Measurements from ENCODE around the gene YARS1. TPM values are rescaled to one million over a fixed set of nuclear protein-coding genes. Genes with fewer than 3 reads are reported as not detected.
A peak's percentile ranks its signal among the peaks of the same experiment; 100 is the strongest.

Gene YARS1
- total RNA-seq, 1 experiment from 2014 or later = 194 TPM

DNA sequence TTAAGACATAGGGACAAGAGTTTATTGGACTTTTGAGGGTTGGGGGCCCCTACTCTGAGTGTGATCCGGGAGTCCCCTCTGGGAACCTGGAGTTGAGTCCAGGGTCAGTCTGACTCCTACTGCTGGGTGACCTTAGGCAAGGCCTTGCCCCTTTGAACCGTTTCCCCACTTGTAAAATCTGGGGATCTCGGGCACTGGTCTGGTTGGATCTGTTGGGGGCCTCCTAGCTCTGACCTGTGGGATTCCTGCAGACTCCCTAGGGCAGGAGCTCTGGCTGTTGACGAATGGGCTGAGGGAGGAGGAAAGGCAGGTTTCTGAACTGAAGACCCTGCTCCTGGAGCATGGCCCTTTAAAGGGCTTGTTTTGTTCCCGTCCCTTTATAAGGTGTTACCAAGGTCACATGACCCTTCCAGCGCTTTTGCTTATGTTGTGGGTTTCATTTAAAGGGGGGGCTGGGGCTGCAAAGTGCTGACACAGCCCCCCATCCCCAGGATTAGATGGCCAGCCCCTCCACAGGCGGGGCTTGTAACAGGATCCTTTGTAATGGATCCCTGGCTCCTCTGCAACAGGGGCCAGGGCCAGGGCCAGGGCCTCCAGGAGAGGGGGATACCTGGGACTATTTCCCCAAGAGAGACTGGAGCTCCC, 50.7 kb downstream of the YARS1 start:
- no CpG with 5 or more reads among the region's 7 CpGs for WGBS (ENCODE audit: extremely low coverage, insufficient read length, low lambda C conversion rate)
- no peak overlapping the region for H2AK5ac ChIP-seq (ENCODE audit: insufficient read length, low read length)
- H3K23me2 ChIP-seq (ENCODE audit: insufficient read length, low read depth, low read length, poor library complexity, severe bottlenecking) = peaks cover 10% of the 10 kb centered on the region
- no peaks in the 10 kb centered on the region for H4K20me1 ChIP-seq (ENCODE audit: control insufficient read depth, insufficient read depth, insufficient read length)
- H2BK15ac ChIP-seq (ENCODE audit: low read depth, low read length) = no peak overlapping the region
- no peak overlapping the region for H2BK120ac ChIP-seq (ENCODE audit: low read depth, low read length, poor library complexity, severe bottlenecking)
- no peak overlapping the region for H4K8ac ChIP-seq (replicated peaks; ENCODE audit: insufficient read length, low read depth, low read length)
- no peak overlapping the region for H2BK20ac ChIP-seq (ENCODE audit: low read depth, low read length, poor library complexity, severe bottlenecking)
- no peaks in the 10 kb centered on the region for H3K79me1 ChIP-seq (ENCODE audit: insufficient read depth, low read depth, low read length, poor library complexity, severe bottlenecking)
- H3K9ac ChIP-seq (ENCODE audit: extremely low read depth, insufficient read length, low read length) = no peak overlapping the region
- Mint-ChIP-seq H3K27me3 (ENCODE audit: low read depth) (no peaks in the 10 kb centered on the region), H3K9me3 (no peaks in the 10 kb centered on the region), H3K27ac (peak overlapping the region; percentile 71 to 98 (median 98)), H3K4me3 (peak overlapping the region; percentile 74 to 90), H3K36me3 (ENCODE audit: insufficient read depth in 1 of 3, low read depth in 3 of 3) (peaks cover 11 to 49% (median 39%) of the 10 kb centered on the region in 3 experiments), H3K4me1 (peaks cover 46 to 66% of the 10 kb centered on the region in 2 experiments)
- H3K23ac ChIP-seq (ENCODE audit: insufficient read length, low read depth, low read length) = no peak overlapping the region
- H3K27me3 ChIP-seq (ENCODE audit: insufficient read depth, low read length) = no peaks in the 10 kb centered on the region
- H3K79me2 ChIP-seq (ENCODE audit: insufficient read depth, low read length) = peaks cover 9% of the 10 kb centered on the region; the same call in 1 of the 2 replicates
- H3K4ac ChIP-seq (ENCODE audit: low read depth, low read length) = no peak overlapping the region
- TF ChIP-seq, protein P1, sequence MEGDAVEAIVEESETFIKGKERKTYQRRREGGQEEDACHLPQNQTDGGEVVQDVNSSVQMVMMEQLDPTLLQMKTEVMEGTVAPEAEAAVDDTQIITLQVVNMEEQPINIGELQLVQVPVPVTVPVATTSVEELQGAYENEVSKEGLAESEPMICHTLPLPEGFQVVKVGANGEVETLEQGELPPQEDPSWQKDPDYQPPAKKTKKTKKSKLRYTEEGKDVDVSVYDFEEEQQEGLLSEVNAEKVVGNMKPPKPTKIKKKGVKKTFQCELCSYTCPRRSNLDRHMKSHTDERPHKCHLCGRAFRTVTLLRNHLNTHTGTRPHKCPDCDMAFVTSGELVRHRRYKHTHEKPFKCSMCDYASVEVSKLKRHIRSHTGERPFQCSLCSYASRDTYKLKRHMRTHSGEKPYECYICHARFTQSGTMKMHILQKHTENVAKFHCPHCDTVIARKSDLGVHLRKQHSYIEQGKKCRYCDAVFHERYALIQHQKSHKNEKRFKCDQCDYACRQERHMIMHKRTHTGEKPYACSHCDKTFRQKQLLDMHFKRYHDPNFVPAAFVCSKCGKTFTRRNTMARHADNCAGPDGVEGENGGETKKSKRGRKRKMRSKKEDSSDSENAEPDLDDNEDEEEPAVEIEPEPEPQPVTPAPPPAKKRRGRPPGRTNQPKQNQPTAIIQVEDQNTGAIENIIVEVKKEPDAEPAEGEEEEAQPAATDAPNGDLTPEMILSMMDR (conservative IDR thresholded peaks at IDR 0.05) = no peak
- H2BK5ac ChIP-seq (ENCODE audit: insufficient read length, low read length) = no peak overlapping the region
- no peak overlapping the region for H2AFZ ChIP-seq (ENCODE audit: low read length)
- no peak overlapping the region for H3K27ac ChIP-seq (ENCODE audit: insufficient read length, low read depth, low read length)
- peak overlapping the region; percentile 49 for H3K4me2 ChIP-seq (ENCODE audit: insufficient read depth, insufficient read length, low read length)
- no peak overlapping the region for H3K18ac ChIP-seq (ENCODE audit: insufficient read length, low read depth, low read length)
- H3K56ac ChIP-seq (ENCODE audit: insufficient read length, low read depth, low read length) = no peak overlapping the region
- H3K4me1 ChIP-seq (ENCODE audit: insufficient read depth, low read length) = peaks cover 6% of the 10 kb centered on the region; the same call in 1 of the 2 replicates
- DNase-seq = peak; percentile 59
- H4K91ac ChIP-seq (ENCODE audit: insufficient read length, low read depth, low read length) = no peak overlapping the region
- H3K9me3 ChIP-seq (ENCODE audit: control insufficient read depth, low read depth, low read length) = no peaks in the 10 kb centered on the region
- H3K14ac ChIP-seq (ENCODE audit: insufficient read depth, low read length) = no peak overlapping the region
- H2BK12ac ChIP-seq (ENCODE audit: insufficient read length, low read depth, low read length) = no peak overlapping the region
- no peak overlapping the region for H4K5ac ChIP-seq (ENCODE audit: insufficient read length, low read depth, low read length)
- no peak overlapping the region for H3T11ph ChIP-seq (ENCODE audit: low read length)
